Endodermal cell (in vitro differentiated cells): ENCODE measurements around the gene EXOC1. TPM values are rescaled to one million over a fixed set of nuclear protein-coding genes. Genes with fewer than 3 reads are reported as not detected.

ENCODE experiments used
- DNase-seq: peaks from one replicate; pipeline ENCODE4 v3.0.0-alpha.2; 2017
- H3K27ac ChIP-seq: 2 replicates; pipeline ENCODE4 v1.5.1; 2013; ENCODE audit warnings: mild to moderate bottlenecking, low read depth, low read length, moderate library complexity
- H3K27me3 ChIP-seq: 2 replicates; pipeline ENCODE4 v1.6.1; 2013; ENCODE audit warnings: mild to moderate bottlenecking, low read length, moderate library complexity; ENCODE audit not compliant: insufficient read depth, control insufficient read depth, poor library complexity, severe bottlenecking
- H3K36me3 ChIP-seq: 2 replicates; pipeline ENCODE4 v1.7.0; 2013; ENCODE audit warnings: mild to moderate bottlenecking, low read length, moderate library complexity; ENCODE audit not compliant: control insufficient read depth, insufficient read depth
- H3K4me1 ChIP-seq: one replicate; pipeline ENCODE4 v1.7.0; 2013; ENCODE audit warnings: low read length; ENCODE audit not compliant: control insufficient read depth, insufficient read depth
- H3K4me3 ChIP-seq: 2 replicates; pipeline ENCODE4 v1.5.1; 2013; ENCODE audit warnings: mild to moderate bottlenecking, low read length, moderate library complexity
- H3K9ac ChIP-seq: 2 replicates; pipeline ENCODE4 v1.6.1; 2013; ENCODE audit warnings: mild to moderate bottlenecking, low read length, moderate library complexity; ENCODE audit not compliant: poor library complexity, severe bottlenecking; ENCODE audit errors: extremely low read depth
- H3K9me3 ChIP-seq: 2 replicates; pipeline ENCODE4 v1.6.1; 2013; ENCODE audit warnings: mild to moderate bottlenecking, low read length, moderate library complexity; ENCODE audit not compliant: control insufficient read depth
- H3K27ac Mint-ChIP-seq: 2 replicates; pipeline ENCODE4 v1.8.0; 2020; ENCODE audit warnings: mixed read lengths
- H3K27me3 Mint-ChIP-seq: 2 replicates; pipeline ENCODE4 v1.8.0; 2021; ENCODE audit warnings: mild to moderate bottlenecking, mixed read lengths; ENCODE audit not compliant: insufficient read depth
- H3K36me3 Mint-ChIP-seq: 2 replicates; pipeline ENCODE4 v1.8.0; 2020; ENCODE audit warnings: low read depth, mixed read lengths
- H3K4me1 Mint-ChIP-seq: 2 replicates; pipeline ENCODE4 v1.8.0; 2020; ENCODE audit warnings: mixed read lengths
- H3K4me3 Mint-ChIP-seq: 2 replicates; pipeline ENCODE4 v1.8.0; 2020; ENCODE audit warnings: mild to moderate bottlenecking, moderate library complexity, mixed read lengths
- H3K9me3 Mint-ChIP-seq: 2 replicates; pipeline ENCODE4 v1.8.0; 2020; ENCODE audit warnings: mild to moderate bottlenecking, mixed read lengths
- CTCF ChIP-seq: fragments of 200-600 bp; sonication (generic); conservative IDR thresholded peaks from 2 replicates; pipeline ENCODE4 v1.5.0; 2021; ENCODE audit warnings: antibody characterized with exemption, mild to moderate bottlenecking
- WGBS, 2 experiments: methylation state at CpG; one replicate each; pipeline versions ENCODE4 v1.1.5 to v1.1.7; 2013; ENCODE audit warnings: missing lambda C conversion rate in 2 of 2, mixed read lengths in 1 of 2; ENCODE audit not compliant: insufficient coverage in 1 of 2, insufficient read length in 1 of 2; 5-methylcytosine and 5-hydroxymethylcytosine counted together
- total RNA-seq, 2 donors: library from RNA; stranded (reverse); fragmentation: NEBNext Ultra II Directional in 1 of 2; extraction: Animal tissue kit (Norgen Biotek cat#: 25700) in 1 of 2; gene quantifications; 2 replicates in 1 of 2; 3 replicates in 1 of 2; pipeline ENCODE4 v1.2.1, GENCODE V29; 2021

Gene EXOC1
- total RNA-seq, 2 donors from 2014 or later = 26.5 to 26.9 TPM

DNA sequence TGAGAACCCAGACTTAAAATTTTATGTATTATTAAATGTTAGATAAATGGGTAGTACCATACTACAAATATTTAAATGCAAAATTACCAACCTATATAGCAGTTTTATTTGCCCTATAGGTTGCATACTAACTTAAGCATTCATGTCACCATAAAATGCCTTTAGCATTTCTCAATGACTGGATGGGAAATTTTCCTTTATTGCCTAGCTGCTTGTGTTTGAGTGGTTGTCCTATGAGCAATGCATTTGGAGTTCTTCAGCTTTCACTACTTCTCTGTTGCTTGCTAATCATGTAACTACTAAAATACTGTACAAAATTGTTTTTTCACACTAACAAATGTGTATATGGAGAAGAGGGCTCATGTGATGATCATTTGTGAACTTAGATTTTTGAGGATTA, 51.1 kb downstream of the EXOC1 start:
- Histone ChIP-seq H3K9me3 (no peaks in the 10 kb centered on the region), H3K4me3 (no peak overlapping the region), H3K9ac (no peak overlapping the region), H3K36me3 (peaks cover 52% of the 10 kb centered on the region), H3K27me3 (no peaks in the 10 kb centered on the region), H3K27ac (no peak overlapping the region), H3K4me1 (no peaks in the 10 kb centered on the region)
- Mint-ChIP-seq H3K27ac (no peak overlapping the region), H3K9me3 (no peaks in the 10 kb centered on the region), H3K4me1 (no peaks in the 10 kb centered on the region), H3K27me3 (no peaks in the 10 kb centered on the region), H3K36me3 (peaks cover 28% of the 10 kb centered on the region), H3K4me3 (no peak overlapping the region)
- DNase-seq = no peak
- no peak for TF ChIP-seq CTCF

DNA sequence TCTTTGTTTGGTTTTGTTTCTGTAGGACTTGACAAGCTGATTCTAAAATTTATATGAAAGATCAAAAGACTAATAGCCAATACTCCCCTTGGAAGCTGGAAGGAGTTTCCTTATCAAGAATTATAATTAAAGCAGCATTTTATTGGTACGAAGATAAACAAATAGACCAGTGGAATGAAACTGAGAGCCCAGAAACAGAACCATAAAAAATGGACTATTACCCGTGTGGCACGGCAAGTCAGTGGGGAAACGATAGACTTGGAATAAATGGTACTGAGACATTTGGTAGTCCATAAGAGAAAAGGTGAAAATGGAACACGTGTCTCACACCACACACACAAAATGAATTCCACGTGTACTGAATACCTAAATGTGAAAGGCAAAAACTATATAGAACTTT, 52.9 kb downstream of the EXOC1 start:
- peaks cover 36% of the 10 kb centered on the region for H3K36me3 ChIP-seq
- Mint-ChIP-seq H3K4me1 (no peaks in the 10 kb centered on the region), H3K4me3 (no peak overlapping the region), H3K27me3 (no peaks in the 10 kb centered on the region), H3K27ac (no peak overlapping the region), H3K9me3 (no peaks in the 10 kb centered on the region), H3K36me3 (peaks cover 16% of the 10 kb centered on the region)
- no peaks in the 10 kb centered on the region for H3K4me1 ChIP-seq
- no peaks in the 10 kb centered on the region for H3K9me3 ChIP-seq
- no peaks in the 10 kb centered on the region for H3K27me3 ChIP-seq
- no peak overlapping the region for H3K4me3 ChIP-seq
- H3K9ac ChIP-seq = no peak overlapping the region
- DNase-seq = no peak
- no peak for TF ChIP-seq CTCF
- 73 to 89% methylated on average over 3 to 6 of the region's 6 CpGs for WGBS, 2 experiments
- H3K27ac ChIP-seq = no peak overlapping the region

DNA sequence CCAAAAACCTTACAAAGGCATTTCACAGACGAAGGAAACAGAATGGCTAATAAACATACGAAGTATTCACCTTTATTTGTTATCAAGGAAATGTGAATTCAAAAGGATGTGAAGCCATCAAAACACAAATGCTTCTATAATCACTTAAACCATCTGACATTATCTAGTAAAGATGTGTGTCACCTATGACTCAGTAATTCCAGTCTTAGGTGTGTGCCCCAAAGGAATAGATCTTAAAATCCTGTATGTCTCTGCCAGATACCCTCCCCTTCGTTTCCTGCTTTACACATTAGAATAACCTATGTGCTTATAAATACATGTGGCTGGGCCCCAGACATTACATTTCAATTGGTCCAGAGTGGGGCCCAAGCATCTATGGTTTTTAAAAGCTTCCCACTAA, 53.5 kb downstream of the EXOC1 start:
- no peak for DNase-seq
- Mint-ChIP-seq H3K4me1 (no peaks in the 10 kb centered on the region), H3K27me3 (no peaks in the 10 kb centered on the region), H3K4me3 (no peak overlapping the region), H3K9me3 (no peaks in the 10 kb centered on the region), H3K36me3 (peaks cover 16% of the 10 kb centered on the region), H3K27ac (peak overlapping the region; percentile 48)
- Histone ChIP-seq H3K27ac (no peak overlapping the region), H3K9ac (no peak overlapping the region), H3K4me1 (no peaks in the 10 kb centered on the region), H3K9me3 (no peaks in the 10 kb centered on the region), H3K36me3 (peaks cover 30% of the 10 kb centered on the region), H3K27me3 (no peaks in the 10 kb centered on the region), H3K4me3 (no peak overlapping the region)
- 93 to 100% methylated on average over 2 of the region's 3 CpGs for WGBS, 2 experiments
- no peak for TF ChIP-seq CTCF
